Endothelial cell of umbilical vein (primary cell): Measurements from ENCODE around the gene SLC35A2.

Source experiments
- EZH2 ChIP-seq: IDR thresholded peaks from 2 replicates; pipeline ENCODE4 v1.6.1; 2012; ENCODE audit warnings: borderline replicate concordance, low read depth, mild to moderate bottlenecking, moderate library complexity, low read length, inconsistent platforms; ENCODE audit not compliant: severe bottlenecking
- GATA2 ChIP-seq: IDR thresholded peaks from 2 replicates; pipeline ENCODE4 v1.7.0; 2011; ENCODE audit warnings: low read depth, mild to moderate bottlenecking, moderate library complexity, mixed read lengths, low read length; ENCODE audit not compliant: insufficient read length, insufficient read depth
- POLR2A ChIP-seq: IDR thresholded peaks from 2 replicates; pipeline ENCODE4 v1.6.1; 2012; ENCODE audit warnings: low read depth, mild to moderate bottlenecking, control low read depth, low read length
- TF ChIP-seq, protein P1 (sequence below), 2 donors: IDR thresholded peaks; 1 replicate in 1 of 2; 2 replicates in 1 of 2; pipeline ENCODE4 v1.5.1; 2011; ENCODE audit warnings: low read length in 2 of 2, mild to moderate bottlenecking in 2 of 2, moderate library complexity in 2 of 2, control low read depth in 1 of 2, inconsistent platforms in 1 of 2, low read depth in 1 of 2; ENCODE audit not compliant: insufficient read depth in 1 of 2; ENCODE audit errors: extremely low read depth in 1 of 2
- TF ChIP-seq, protein P2 (sequence below): IDR thresholded peaks from 2 replicates; pipeline ENCODE4 v1.6.1; 2011; ENCODE audit not compliant: insufficient read depth, insufficient read length

DNA sequence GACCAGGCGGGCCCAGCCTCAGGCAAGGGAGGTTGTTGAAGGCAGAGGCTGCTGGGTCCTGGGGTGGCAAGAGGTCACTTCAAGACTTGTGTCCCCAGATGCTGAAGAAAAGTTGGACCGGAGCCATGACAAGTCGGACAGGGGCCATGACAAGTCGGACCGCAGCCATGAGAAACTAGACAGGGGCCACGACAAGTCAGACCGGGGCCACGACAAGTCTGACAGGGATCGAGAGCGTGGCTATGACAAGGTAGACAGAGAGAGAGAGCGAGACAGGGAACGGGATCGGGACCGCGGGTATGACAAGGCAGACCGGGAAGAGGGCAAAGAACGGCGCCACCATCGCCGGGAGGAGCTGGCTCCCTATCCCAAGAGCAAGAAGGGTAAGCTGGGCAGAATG is 9.3 kb downstream of the SLC35A2 start:
- TF ChIP-seq, protein P1, sequence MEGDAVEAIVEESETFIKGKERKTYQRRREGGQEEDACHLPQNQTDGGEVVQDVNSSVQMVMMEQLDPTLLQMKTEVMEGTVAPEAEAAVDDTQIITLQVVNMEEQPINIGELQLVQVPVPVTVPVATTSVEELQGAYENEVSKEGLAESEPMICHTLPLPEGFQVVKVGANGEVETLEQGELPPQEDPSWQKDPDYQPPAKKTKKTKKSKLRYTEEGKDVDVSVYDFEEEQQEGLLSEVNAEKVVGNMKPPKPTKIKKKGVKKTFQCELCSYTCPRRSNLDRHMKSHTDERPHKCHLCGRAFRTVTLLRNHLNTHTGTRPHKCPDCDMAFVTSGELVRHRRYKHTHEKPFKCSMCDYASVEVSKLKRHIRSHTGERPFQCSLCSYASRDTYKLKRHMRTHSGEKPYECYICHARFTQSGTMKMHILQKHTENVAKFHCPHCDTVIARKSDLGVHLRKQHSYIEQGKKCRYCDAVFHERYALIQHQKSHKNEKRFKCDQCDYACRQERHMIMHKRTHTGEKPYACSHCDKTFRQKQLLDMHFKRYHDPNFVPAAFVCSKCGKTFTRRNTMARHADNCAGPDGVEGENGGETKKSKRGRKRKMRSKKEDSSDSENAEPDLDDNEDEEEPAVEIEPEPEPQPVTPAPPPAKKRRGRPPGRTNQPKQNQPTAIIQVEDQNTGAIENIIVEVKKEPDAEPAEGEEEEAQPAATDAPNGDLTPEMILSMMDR (IDR thresholded peaks at IDR 0.05; ENCODE audit: extremely low read depth in 1 of 2, insufficient read depth in 1 of 2, low read depth in 1 of 2, low read length in 2 of 2): no peak
- TF ChIP-seq POLR2A (no peak), GATA2 (no peak), EZH2 (no peak)
- TF ChIP-seq, protein P2, sequence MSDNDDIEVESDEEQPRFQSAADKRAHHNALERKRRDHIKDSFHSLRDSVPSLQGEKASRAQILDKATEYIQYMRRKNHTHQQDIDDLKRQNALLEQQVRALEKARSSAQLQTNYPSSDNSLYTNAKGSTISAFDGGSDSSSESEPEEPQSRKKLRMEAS: no peak
